GM12878 (cell line): Measurements from ENCODE around the gene RNF31. TPM values are rescaled to one million over a fixed set of nuclear protein-coding genes. Genes with fewer than 3 reads are reported as not detected.

Experiments used
- ATAC-seq: fragments of 200-7000 bp; cut with Tn5 transposase; 3 replicates; pipeline ENCODE4 v1.9.1; 2020; ENCODE audit warnings: mild to moderate bottlenecking, moderate library complexity
- BruUV-seq: library from RNA; stranded (reverse); fragments of 400-500 nt; replicated peaks from 2 replicates; lab custom pipeline; 2021; lab: Mats Ljungman, UMichigan
- CTCF ChIA-PET: fragments of 300-600 bp; sonication (Branson Sonifier 250); formaldehyde crosslinking; extraction: SDS; loops from one replicate; lab custom pipeline; 2021; ENCODE audit warnings: inconsistent platforms; lab: Yijun Ruan, JAX
- POLR2A ChIA-PET: fragments of 350-600 bp; formaldehyde crosslinking; extraction: SDS; loops from one replicate; lab custom pipeline; 2021; ENCODE audit warnings: inconsistent platforms; lab: Charles Lee
- RAD21 ChIA-PET: fragments of 300-600 bp; sonication (Branson Sonifier 250); formaldehyde crosslinking; loops from one replicate; lab custom pipeline; 2023; ENCODE audit warnings: antibody characterized with exemption; ENCODE audit not compliant: unreplicated experiment; lab: Charles Lee
- SMC1A ChIA-PET: fragments of 300-600 bp; sonication (Branson Sonifier 250); formaldehyde crosslinking; loops from one replicate; lab custom pipeline; 2023; ENCODE audit not compliant: unreplicated experiment, uncharacterized antibody; lab: Charles Lee
- DNase-seq: peaks from one replicate; pipeline ENCODE4 v3.0.0-alpha.2; 2011; ENCODE audit warnings: low read depth, low spot score
- FAIRE-seq: peaks from 3 replicates; lab custom pipeline; 2011; peaks lifted over from hg19 to GRCh38; lab: Jason Lieb, UNC
- H2AFZ ChIP-seq: 2 replicates; pipeline ENCODE4 v1.6.0; 2011; ENCODE audit warnings: low read depth, low read length, control low read depth; ENCODE audit not compliant: control insufficient read depth
- H3K27ac ChIP-seq: 2 replicates; pipeline ENCODE4 v1.5.1; 2011; ENCODE audit warnings: control low read depth; ENCODE audit not compliant: control insufficient read depth, insufficient read depth
- H3K27me3 ChIP-seq, 2 experiments: replicated peaks in 1 of 2; 2 replicates each; pipeline versions ENCODE4 v1.6.0 to v1.6.1; 2011; ENCODE audit warnings: low read length in 1 of 2; ENCODE audit not compliant: control insufficient read depth in 2 of 2, insufficient read depth in 2 of 2
- H3K36me3 ChIP-seq, 2 experiments: 2 replicates each; pipeline ENCODE4 v1.5.1; 2011; ENCODE audit warnings: low read length in 1 of 2; ENCODE audit not compliant: control insufficient read depth in 2 of 2, insufficient read depth in 2 of 2
- H3K4me1 ChIP-seq: 2 replicates; pipeline ENCODE4 v1.6.1; 2011; ENCODE audit warnings: mild to moderate bottlenecking, low read length, moderate library complexity, mixed read lengths; ENCODE audit not compliant: control insufficient read depth, insufficient read depth
- H3K4me2 ChIP-seq: 2 replicates; pipeline ENCODE4 v1.6.0; 2011; ENCODE audit warnings: control low read depth; ENCODE audit not compliant: control insufficient read depth, insufficient read depth
- H3K4me3 ChIP-seq: fragments of 200-600 bp; sonication (generic); 2 replicates; pipeline ENCODE4 v1.5.1; 2016
- H3K79me2 ChIP-seq: 2 replicates; pipeline ENCODE4 v1.6.0; 2011; ENCODE audit warnings: low read length; ENCODE audit not compliant: control insufficient read depth, insufficient read depth
- H3K9ac ChIP-seq: 2 replicates; pipeline ENCODE4 v1.8.0; 2011; ENCODE audit warnings: low read length, control low read depth, mixed read lengths; ENCODE audit not compliant: control insufficient read depth, insufficient read depth
- H3K9me3 ChIP-seq: replicated peaks from 3 replicates; pipeline ENCODE4 v1.5.1; 2011; ENCODE audit warnings: mild to moderate bottlenecking, low read length; ENCODE audit not compliant: control insufficient read depth, insufficient read depth
- H4K20me1 ChIP-seq: 2 replicates; pipeline ENCODE4 v1.6.0; 2011; ENCODE audit not compliant: control insufficient read depth, insufficient read depth
- BCL11A ChIP-seq: IDR thresholded peaks from 2 replicates; pipeline ENCODE4 v1.6.1; 2011; ENCODE audit warnings: low read depth, low read length
- CHD4 ChIP-seq: fragments of 200-600 bp; sonication (generic); IDR thresholded peaks from 2 replicates; pipeline ENCODE4 v1.6.1; 2016; ENCODE audit warnings: mild to moderate bottlenecking
- EZH2 ChIP-seq: IDR thresholded peaks from 2 replicates; pipeline ENCODE4 v1.6.1; 2012; ENCODE audit warnings: low read depth, mild to moderate bottlenecking, control low read depth, inconsistent platforms, low read length, borderline replicate concordance; ENCODE audit not compliant: control insufficient read depth
- NFXL1 ChIP-seq: fragments of 450-650 bp; IDR thresholded peaks from 2 replicates; pipeline ENCODE4 v1.6.1; 2017; ENCODE audit warnings: antibody characterized with exemption, mild to moderate bottlenecking, borderline replicate concordance
- RAD21 ChIP-seq: IDR thresholded peaks from 2 replicates; pipeline ENCODE4 v1.6.1; 2011; ENCODE audit warnings: mild to moderate bottlenecking, low read depth, low read length, moderate library complexity; ENCODE audit not compliant: insufficient read depth
- RUNX3 ChIP-seq: IDR thresholded peaks from 2 replicates; pipeline ENCODE4 v1.6.1; 2012; ENCODE audit warnings: low read length, inconsistent platforms
- TAF1 ChIP-seq: IDR thresholded peaks from 2 replicates; pipeline ENCODE4 v1.6.1; 2011; ENCODE audit warnings: mild to moderate bottlenecking, low read depth, low read length, borderline replicate concordance
- WRNIP1 ChIP-seq: IDR thresholded peaks from 2 replicates; pipeline ENCODE4 v1.6.1; 2011; ENCODE audit warnings: low read depth, low read length, improper control_type of control experiment, borderline replicate concordance
- ZBTB33 ChIP-seq: fragments of 450-650 bp; IDR thresholded peaks from 2 replicates; pipeline ENCODE4 v1.6.1; 2017; ENCODE audit warnings: mild to moderate bottlenecking
- WGBS: methylation state at CpG from one replicate; pipeline ENCODE4 v1.1.6; 2016; ENCODE audit warnings: low lambda C conversion rate; ENCODE audit not compliant: insufficient replicate concordance, insufficient coverage; ENCODE audit errors: missing lambda C conversion rate; 5-methylcytosine and 5-hydroxymethylcytosine counted together
- in situ Hi-C: fragments of 300-500 bp; cut with MboI; formaldehyde crosslinking; loops from 9 replicates; pipeline ENCODE4 v1.14.3; 2018; ENCODE audit warnings: mixed read lengths
- intact Hi-C: fragments of 100-400 bp; cut with micrococcal nuclease; formaldehyde crosslinking; loops from one replicate; pipeline ENCODE4 v1.14.2; 2022; ENCODE audit not compliant: unreplicated experiment
- polyA plus RNA-seq, 11 experiments: library from polyadenylated mRNA; depleted of rRNA in 4 of 11; unstranded in 6 of 11; stranded (reverse) in 5 of 11; fragments of >200 nt; fragmentation: Nextera tagmentation in 4 of 11; fragmentation: Illumina TruSeq in 1 of 11; extraction: Ambion mirVana in 4 of 11; extraction: Trizol in 1 of 11; gene quantifications; 1 replicate in 1 of 11; 2 replicates in 10 of 11; pipeline versions ENCODE4 v1.2.1 to v1.2.3, GENCODE V29; 2011 to 2016; ENCODE audit warnings: inconsistent platforms in 2 of 11, missing spikeins in 2 of 11, low read depth in 1 of 11
- total RNA-seq, 4 experiments: library from RNA; depleted of rRNA in 3 of 4; stranded (reverse); fragments of >200 nt in 3 of 4; fragmentation: Illumina TruSeq in 1 of 4; extraction: Trizol in 1 of 4; gene quantifications; 2 replicates each; pipeline versions ENCODE4 v1.2.1 to v1.2.3, GENCODE V29; 2013 to 2021
- TF ChIP-seq, protein P1 (sequence below): fragments of 450-650 bp; IDR thresholded peaks from 2 replicates; pipeline ENCODE4 v1.6.1; 2017; ENCODE audit warnings: mild to moderate bottlenecking, low read depth, inconsistent platforms; ENCODE audit not compliant: poor library complexity, severe bottlenecking
- TF ChIP-seq, protein P2 (sequence below): IDR thresholded peaks from 2 replicates; pipeline ENCODE4 v1.6.1; 2011; ENCODE audit warnings: low read depth, mild to moderate bottlenecking, low read length, moderate library complexity, borderline replicate concordance; ENCODE audit errors: extremely low read depth

The RNF31 gene
- total and polyA plus RNA-seq, 10 of the 15 experiments (the other 5 are each of a cell fraction or from before 2014, with no cell fraction given): 8.5 to 92.7 (median 52.0) TPM

GRCh38 chr14:24121210-24121609 lies 26.1 kb upstream of the RNF31 start:
- FAIRE-seq (no peak), ATAC-seq (no peak), DNase-seq (no peak)
- intact Hi-C loops: no loop called here
- peaks cover 5% of the 10 kb centered on the region for H3K79me2 ChIP-seq
- TF ChIP-seq TAF1: no peak
- in situ Hi-C loops: loop anchor here (25.0 kb wide), 1 partner anchor 809 kb away; the partner anchor contains the start of genes BCL2L2, PABPN1 and PPP1R3E
- BruUV-seq: no TSS peak
- ChIA-PET CTCF (interaction anchor here (1.2 kb wide), 1 partner anchor 186 kb away, joined by 3 read pairs; the partner anchor contains the start of gene CIDEB), POLR2A (interaction anchor here (1.5 to 17.1 kb wide), 2 partner anchors 15 kb away, joined by 3 to 276 read pairs; partner anchors contain the start of genes EMC9, FITM1 and PSME1), RAD21 (no interaction called here), SMC1A (no interaction called here)
- 97% methylated on average over 8 of the region's 8 CpGs for WGBS
- H3K4me3 ChIP-seq: no peak overlapping the region
- H3K9ac ChIP-seq: no peak overlapping the region
- H3K27ac ChIP-seq: no peak overlapping the region
- peaks cover 18% of the 10 kb centered on the region for H3K4me1 ChIP-seq
- H4K20me1 ChIP-seq: no peaks in the 10 kb centered on the region
- H3K36me3 ChIP-seq: peaks cover 16 to 27% of the 10 kb centered on the region in 2 experiments
- no peaks in the 10 kb centered on the region for H3K9me3 ChIP-seq
- H2AFZ ChIP-seq: no peak overlapping the region
- no peaks in the 10 kb centered on the region for H3K27me3 ChIP-seq
- H3K4me2 ChIP-seq: no peak overlapping the region

DNA sequence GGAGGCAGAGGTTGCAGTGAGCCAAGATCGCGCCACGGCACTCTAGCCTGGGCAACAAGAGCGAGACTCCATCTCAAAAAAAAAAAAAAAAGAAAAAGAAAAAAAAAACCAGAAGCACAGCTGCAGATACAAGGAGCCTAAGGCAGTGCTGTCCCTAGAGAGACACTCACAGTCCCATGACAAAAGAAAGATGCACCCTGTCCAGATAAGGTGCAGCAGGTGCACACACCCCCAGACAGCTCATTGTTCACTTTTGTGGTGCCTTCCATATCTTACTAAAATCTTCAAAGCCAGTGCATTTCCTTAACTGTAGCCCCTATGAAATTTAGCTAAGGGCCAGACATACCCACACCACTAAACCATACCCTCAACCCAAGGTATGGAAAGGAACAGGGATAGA lies 24.9 kb upstream of the RNF31 start:
- Histone ChIP-seq H3K36me3 (peaks cover 15 to 23% of the 10 kb centered on the region in 2 experiments), H3K27me3 (no peaks in the 10 kb centered on the region), H3K79me2 (no peaks in the 10 kb centered on the region), H3K4me2 (no peak overlapping the region), H3K9me3 (no peaks in the 10 kb centered on the region), H3K9ac (no peak overlapping the region), H2AFZ (no peak overlapping the region), H3K4me3 (no peak overlapping the region), H3K27ac (no peak overlapping the region), H4K20me1 (no peaks in the 10 kb centered on the region), H3K4me1 (peaks cover 19% of the 10 kb centered on the region)
- BruUV-seq: no TSS peak
- ChIA-PET RAD21 (no interaction called here), CTCF (interaction anchor here (0.6 to 0.8 kb wide), 2 partner anchors 13 to 14 kb away, joined by 3 read pairs; no protein-coding TSS in a partner anchor), POLR2A (interaction anchor here (17.1 kb wide), 1 partner anchor 14 kb away, joined by 276 read pairs; the partner anchor contains the start of genes EMC9, FITM1 and PSME1), SMC1A (interaction anchor here (0.7 to 1.2 kb wide), 2 partner anchors 9 to 32 kb away, joined by 4 read pairs; no protein-coding TSS in a partner anchor)
- ATAC-seq (no peak), DNase-seq (no peak), FAIRE-seq (no peak)
- intact Hi-C loops: no loop called here
- 89% methylated on average over 3 of the region's 4 CpGs for WGBS
- in situ Hi-C loops: loop anchor here (25.0 kb wide), 1 partner anchor 810 kb away; the partner anchor contains the start of genes BCL2L2, PABPN1 and PPP1R3E
- no peak for TF ChIP-seq RUNX3
- no peak for TF ChIP-seq CHD4
- TF ChIP-seq BCL11A: no peak
- no peak for TF ChIP-seq NFXL1
- TF ChIP-seq RAD21: no peak
- TF ChIP-seq, protein P1, sequence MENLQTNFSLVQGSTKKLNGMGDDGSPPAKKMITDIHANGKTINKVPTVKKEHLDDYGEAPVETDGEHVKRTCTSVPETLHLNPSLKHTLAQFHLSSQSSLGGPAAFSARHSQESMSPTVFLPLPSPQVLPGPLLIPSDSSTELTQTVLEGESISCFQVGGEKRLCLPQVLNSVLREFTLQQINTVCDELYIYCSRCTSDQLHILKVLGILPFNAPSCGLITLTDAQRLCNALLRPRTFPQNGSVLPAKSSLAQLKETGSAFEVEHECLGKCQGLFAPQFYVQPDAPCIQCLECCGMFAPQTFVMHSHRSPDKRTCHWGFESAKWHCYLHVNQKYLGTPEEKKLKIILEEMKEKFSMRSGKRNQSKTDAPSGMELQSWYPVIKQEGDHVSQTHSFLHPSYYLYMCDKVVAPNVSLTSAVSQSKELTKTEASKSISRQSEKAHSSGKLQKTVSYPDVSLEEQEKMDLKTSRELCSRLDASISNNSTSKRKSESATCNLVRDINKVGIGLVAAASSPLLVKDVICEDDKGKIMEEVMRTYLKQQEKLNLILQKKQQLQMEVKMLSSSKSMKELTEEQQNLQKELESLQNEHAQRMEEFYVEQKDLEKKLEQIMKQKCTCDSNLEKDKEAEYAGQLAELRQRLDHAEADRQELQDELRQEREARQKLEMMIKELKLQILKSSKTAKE: no peak
- TF ChIP-seq, protein P2, sequence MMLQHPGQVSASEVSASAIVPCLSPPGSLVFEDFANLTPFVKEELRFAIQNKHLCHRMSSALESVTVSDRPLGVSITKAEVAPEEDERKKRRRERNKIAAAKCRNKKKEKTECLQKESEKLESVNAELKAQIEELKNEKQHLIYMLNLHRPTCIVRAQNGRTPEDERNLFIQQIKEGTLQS: no peak
- TF ChIP-seq EZH2: no peak
- no peak for TF ChIP-seq ZBTB33
- TF ChIP-seq WRNIP1: no peak
